Naive thymus-derived CD8-positive, alpha-beta T cell (primary cell): ENCODE data around the gene MS4A4E. TPM values are rescaled to one million over a fixed set of nuclear protein-coding genes. Genes with fewer than 3 reads are reported as not detected.
A peak's percentile ranks its signal among the peaks of the same experiment; 100 is the strongest.
"Not testable (repeated sequence)": the region's sequence is repeated elsewhere in the genome, so short reads cannot be mapped to it uniquely, and the experiment has no call there.

ENCODE experiments used
- ATAC-seq, 2 donors: fragments of 150-1000 bp; cut with Tn5 transposase in 1 of 2; sonication (Bioruptor Pico), chemical (Tn5 transposase) in 1 of 2; 1 replicate in 1 of 2; 2 replicates in 1 of 2; pipeline ENCODE4 v1.10.0; 2021; ENCODE audit warnings: mild to moderate bottlenecking in 2 of 2, moderate library complexity in 2 of 2
- POLR2A ChIA-PET: fragments of 350-600 bp; sonication (Branson Sonifier 250); formaldehyde crosslinking; loops from one replicate; lab custom pipeline; 2021; ENCODE audit warnings: antibody characterized with exemption; lab: Charles Lee
- DNase-seq, 10 donors: peaks; one replicate each; pipeline versions ENCODE4 v3.0.0 to v3.0.0-alpha.2; 2020 to 2022
- H3K27ac Mint-ChIP-seq, 10 donors: one replicate each; pipeline ENCODE4 v1.8.0; 2020 to 2022; ENCODE audit warnings: mild to moderate bottlenecking in 10 of 10, mixed read lengths in 10 of 10, moderate library complexity in 4 of 10, inconsistent platforms in 1 of 10
- H3K27me3 Mint-ChIP-seq, 5 donors: one replicate each; pipeline ENCODE4 v1.8.0; 2021 to 2022; ENCODE audit warnings: mixed read lengths in 5 of 5
- H3K36me3 Mint-ChIP-seq, 3 donors: one replicate each; pipeline ENCODE4 v1.8.0; 2020 to 2022; ENCODE audit warnings: mixed read lengths in 3 of 3, mild to moderate bottlenecking in 2 of 3, inconsistent platforms in 1 of 3
- H3K4me1 Mint-ChIP-seq, 4 donors: one replicate each; pipeline ENCODE4 v1.8.0; 2021 to 2022; ENCODE audit warnings: mixed read lengths in 4 of 4
- H3K4me3 Mint-ChIP-seq, 10 donors: one replicate each; pipeline ENCODE4 v1.8.0; 2020 to 2022; ENCODE audit warnings: mild to moderate bottlenecking in 10 of 10, mixed read lengths in 10 of 10, moderate library complexity in 6 of 10, inconsistent platforms in 1 of 10
- H3K9me3 Mint-ChIP-seq, 9 donors: one replicate each; pipeline ENCODE4 v1.8.0; 2020 to 2022; ENCODE audit warnings: mixed read lengths in 9 of 9, mild to moderate bottlenecking in 3 of 9, inconsistent platforms in 1 of 9, moderate library complexity in 1 of 9
- polyA plus RNA-seq, 3 donors: library from polyadenylated mRNA; unstranded; fragments of 300-500 nt; fragmentation: Illumina TruSeq; gene quantifications; one replicate each; pipeline ENCODE4 v1.2.3, GENCODE V29; 2021
- total RNA-seq, 8 experiments: library from RNA in 2 of 8; stranded (reverse) in 2 of 8; gene quantifications; one replicate each; pipeline ENCODE4 v1.2.3 and lab custom pipeline; 2021 to 2026

Gene MS4A4E
- total and polyA plus RNA-seq, 5 experiments from 2014 or later, result not detected

GRCh38 chr11:60209977-60210376 is 33.0 kb downstream of the MS4A4E start:
- no peaks in the 10 kb centered on the region for H3K4me1 Mint-ChIP-seq
- ATAC-seq (no peak), DNase-seq (no peak)
- no peaks in the 10 kb centered on the region for H3K9me3 Mint-ChIP-seq
- POLR2A ChIA-PET, result no interaction called here
- no peak overlapping the region for H3K4me3 Mint-ChIP-seq
- peaks cover 5 to 19% (median 13%) of the 10 kb centered on the region in 5 donors for H3K27me3 Mint-ChIP-seq
- H3K27ac Mint-ChIP-seq, result no peak overlapping the region
- H3K36me3 Mint-ChIP-seq, result no peaks in the 10 kb centered on the region

- H3K27ac Mint-ChIP-seq, result no peak overlapping the region
- ATAC-seq (no peak), DNase-seq (no peak)
- H3K36me3 Mint-ChIP-seq, result no peaks in the 10 kb centered on the region
- H3K4me3 Mint-ChIP-seq, result no peak overlapping the region
- POLR2A ChIA-PET, result no interaction called here
- no peaks in the 10 kb centered on the region for H3K4me1 Mint-ChIP-seq
- peaks cover 3 to 19% (median 12%) of the 10 kb centered on the region in 5 donors for H3K27me3 Mint-ChIP-seq
- no peaks in the 10 kb centered on the region for H3K9me3 Mint-ChIP-seq
Observed at GRCh38 chr11:60208951-60209350, 34.0 kb downstream of the MS4A4E start.

DNA sequence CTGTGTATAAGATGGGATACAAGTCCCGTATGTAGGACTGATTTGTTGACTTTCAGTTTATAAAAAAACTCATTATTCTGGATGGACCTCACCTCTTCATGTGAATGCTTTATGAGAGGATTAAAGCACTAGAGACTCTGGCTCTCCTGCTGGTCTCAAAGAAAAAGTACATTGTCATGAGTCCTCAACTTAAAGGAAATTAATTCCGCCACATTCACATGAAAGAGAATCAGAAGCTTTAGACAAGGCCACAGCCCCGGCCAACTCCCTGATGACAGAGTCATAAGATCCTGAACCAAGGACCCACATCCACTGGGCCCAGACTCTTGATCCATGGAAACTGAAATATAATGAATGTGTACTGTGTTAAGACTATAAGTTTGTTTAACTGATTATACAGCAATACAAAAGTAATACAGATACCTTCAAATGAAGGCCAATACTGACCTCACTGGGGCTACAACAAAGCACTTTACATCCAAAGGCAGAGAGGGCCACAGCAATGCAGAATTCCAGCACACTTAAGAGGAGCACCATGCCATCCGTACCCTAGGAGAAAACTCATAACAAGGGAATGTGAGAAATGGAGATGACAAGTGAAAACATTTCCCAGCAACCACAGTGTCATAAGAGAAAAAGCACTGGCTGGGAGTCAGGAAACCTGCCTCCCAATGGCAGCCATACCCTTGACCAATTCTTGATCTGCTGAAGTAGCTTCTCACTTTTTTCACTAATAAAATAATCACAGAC is 34.6 kb downstream of the MS4A4E start:
- H3K9me3 Mint-ChIP-seq, result no peaks in the 10 kb centered on the region
- DNase-seq, result no peak
- H3K4me1 Mint-ChIP-seq, result no peaks in the 10 kb centered on the region
- no peak for ATAC-seq
- no peak overlapping the region for H3K4me3 Mint-ChIP-seq
- no peaks in the 10 kb centered on the region for H3K36me3 Mint-ChIP-seq
- H3K27me3 Mint-ChIP-seq, result peaks cover 3 to 19% (median 9%) of the 10 kb centered on the region in 5 donors
- POLR2A ChIA-PET, result no interaction called here
- no peak overlapping the region for H3K27ac Mint-ChIP-seq

DNA sequence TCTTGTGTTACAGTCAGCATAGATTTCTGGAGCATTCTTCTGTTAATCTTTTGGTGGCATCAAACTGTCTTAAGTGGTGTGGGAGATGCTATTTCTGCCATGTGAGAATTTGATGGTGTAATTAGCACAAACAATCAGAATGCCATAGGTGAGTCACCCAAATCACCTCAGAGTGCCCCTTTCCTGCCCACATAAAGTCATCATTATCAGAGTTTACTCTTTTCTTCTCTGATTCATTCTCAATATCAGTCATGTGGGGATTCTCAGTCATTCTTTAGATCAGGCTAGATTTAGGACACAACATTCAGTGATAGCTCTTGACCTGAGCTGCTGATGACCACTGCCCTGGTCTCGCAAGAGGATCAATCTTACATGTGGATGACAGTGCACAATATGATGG is 36.3 kb downstream of the MS4A4E start:
- Mint-ChIP-seq H3K27ac (no peak overlapping the region), H3K4me1 (no peaks in the 10 kb centered on the region), H3K36me3 (no peaks in the 10 kb centered on the region), H3K27me3 (peaks cover 3 to 19% (median 8%) of the 10 kb centered on the region in 5 donors), H3K9me3 (peaks cover 0 to 7% (median 0%) of the 10 kb centered on the region in 9 donors), H3K4me3 (no peak overlapping the region)
- DNase-seq (no peak), ATAC-seq (no peak)
- POLR2A ChIA-PET, result no interaction called here

DNA sequence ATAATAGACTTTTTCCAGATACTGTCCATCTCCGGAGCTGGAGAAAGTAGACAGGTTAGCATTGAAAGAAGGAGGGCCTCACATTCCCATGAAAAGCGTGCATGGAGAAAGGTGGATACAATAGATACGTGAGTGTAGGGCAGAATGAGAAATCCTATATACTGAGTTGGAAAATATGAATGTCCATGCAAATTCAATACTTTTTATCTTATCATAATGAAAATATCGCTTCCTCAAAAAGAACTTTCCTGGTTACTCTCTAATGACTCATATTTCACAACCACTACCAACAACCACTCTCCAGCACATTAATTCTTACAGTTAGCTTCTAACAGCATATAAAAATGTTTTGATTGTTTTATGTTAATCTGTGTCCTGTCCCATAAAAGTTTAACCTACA is 38.0 kb downstream of the MS4A4E start:
- Mint-ChIP-seq H3K27ac (no peak overlapping the region), H3K27me3 (peaks cover 2 to 19% (median 8%) of the 10 kb centered on the region in 5 donors), H3K4me3 (no peak overlapping the region), H3K4me1 (no peaks in the 10 kb centered on the region), H3K9me3 (peaks cover 0 to 7% (median 0%) of the 10 kb centered on the region in 9 donors), H3K36me3 (no peaks in the 10 kb centered on the region)
- DNase-seq, result no peak
- ATAC-seq, result no peak
- POLR2A ChIA-PET, result no interaction called here

- H3K4me1 Mint-ChIP-seq, H3K27ac Mint-ChIP-seq, POLR2A ChIA-PET, H3K4me3 Mint-ChIP-seq, ATAC-seq, DNase-seq, H3K36me3 Mint-ChIP-seq, H3K9me3 Mint-ChIP-seq: not testable (repeated sequence)
- peaks cover 0 to 23% (median 4%) of the 10 kb centered on the region in 5 donors for H3K27me3 Mint-ChIP-seq
Observed at GRCh38 chr11:60201334-60201733, 41.6 kb downstream of the MS4A4E start.

DNA sequence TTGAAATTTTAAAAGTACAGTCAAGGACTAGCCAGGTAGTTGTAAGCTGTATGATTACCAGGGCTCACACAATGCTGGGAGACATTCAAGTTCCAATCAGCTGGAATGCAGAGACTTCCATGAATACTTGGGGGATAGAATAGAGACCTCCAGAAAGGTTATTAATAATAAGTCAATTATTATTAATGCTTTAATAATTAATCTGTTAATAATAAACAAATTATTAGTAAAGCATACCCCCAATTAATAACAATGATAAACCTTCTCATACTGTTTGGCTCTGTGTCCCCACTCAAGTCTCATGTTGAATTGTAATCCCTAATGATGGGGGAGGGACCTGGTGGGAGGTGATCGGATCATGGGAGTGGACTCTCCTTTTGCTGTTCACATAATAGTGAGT is 45.5 kb downstream of the MS4A4E start:
- no peak overlapping the region for H3K27ac Mint-ChIP-seq
- peaks cover 0 to 18% (median 0%) of the 10 kb centered on the region in 9 donors for H3K9me3 Mint-ChIP-seq
- ATAC-seq, result no peak
- POLR2A ChIA-PET, result no interaction called here
- peaks cover 0 to 16% (median 3%) of the 10 kb centered on the region in 4 donors for H3K4me1 Mint-ChIP-seq
- peaks cover 0 to 7% (median 0%) of the 10 kb centered on the region in 3 donors for H3K36me3 Mint-ChIP-seq
- no peak for DNase-seq
- H3K27me3 Mint-ChIP-seq, result peaks cover 2 to 34% (median 15%) of the 10 kb centered on the region in 5 donors
- no peak overlapping the region for H3K4me3 Mint-ChIP-seq

GRCh38 chr11:60195923-60196368 is 47.0 kb downstream of the MS4A4E start:
- H3K4me3 Mint-ChIP-seq, result no peak overlapping the region
- POLR2A ChIA-PET, result no interaction called here
- no peak for DNase-seq
- peaks cover 2 to 34% (median 15%) of the 10 kb centered on the region in 5 donors for H3K27me3 Mint-ChIP-seq
- H3K36me3 Mint-ChIP-seq, result peaks cover 0 to 7% (median 0%) of the 10 kb centered on the region in 3 donors
- no peak for ATAC-seq
- peaks cover 0 to 13% (median 0%) of the 10 kb centered on the region in 9 donors for H3K9me3 Mint-ChIP-seq
- H3K27ac Mint-ChIP-seq, result no peak overlapping the region
- H3K4me1 Mint-ChIP-seq, result peaks cover 0 to 16% (median 3%) of the 10 kb centered on the region in 4 donors

DNA sequence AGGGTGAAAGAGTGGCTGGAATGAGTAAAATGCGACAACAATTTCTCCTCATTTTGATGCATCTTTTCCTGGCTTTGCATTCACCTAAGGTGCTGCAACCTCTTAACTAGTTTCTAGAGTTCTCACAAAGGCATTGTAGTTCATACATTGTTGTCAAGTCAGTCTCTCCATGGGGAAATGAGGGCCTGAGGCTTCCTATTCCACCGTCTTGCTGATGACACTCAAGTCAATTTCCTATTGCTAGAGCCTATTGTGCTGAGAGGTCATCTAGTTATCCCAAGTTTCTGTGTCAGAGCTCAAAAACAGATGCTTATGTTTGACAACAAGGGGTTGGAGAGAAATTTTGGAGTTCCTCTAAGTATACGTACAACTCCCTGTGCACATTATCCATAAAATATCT is 48.4 kb downstream of the MS4A4E start:
- peaks cover 2 to 34% (median 15%) of the 10 kb centered on the region in 5 donors for H3K27me3 Mint-ChIP-seq
- POLR2A ChIA-PET, result no interaction called here
- ATAC-seq (no peak), DNase-seq (no peak)
- no peak overlapping the region for H3K4me3 Mint-ChIP-seq
- H3K36me3 Mint-ChIP-seq, result peaks cover 0 to 7% (median 0%) of the 10 kb centered on the region in 3 donors
- no peak overlapping the region for H3K27ac Mint-ChIP-seq
- H3K4me1 Mint-ChIP-seq, result peaks cover 0 to 16% (median 3%) of the 10 kb centered on the region in 4 donors
- peaks cover 0 to 13% (median 0%) of the 10 kb centered on the region in 9 donors for H3K9me3 Mint-ChIP-seq

DNA sequence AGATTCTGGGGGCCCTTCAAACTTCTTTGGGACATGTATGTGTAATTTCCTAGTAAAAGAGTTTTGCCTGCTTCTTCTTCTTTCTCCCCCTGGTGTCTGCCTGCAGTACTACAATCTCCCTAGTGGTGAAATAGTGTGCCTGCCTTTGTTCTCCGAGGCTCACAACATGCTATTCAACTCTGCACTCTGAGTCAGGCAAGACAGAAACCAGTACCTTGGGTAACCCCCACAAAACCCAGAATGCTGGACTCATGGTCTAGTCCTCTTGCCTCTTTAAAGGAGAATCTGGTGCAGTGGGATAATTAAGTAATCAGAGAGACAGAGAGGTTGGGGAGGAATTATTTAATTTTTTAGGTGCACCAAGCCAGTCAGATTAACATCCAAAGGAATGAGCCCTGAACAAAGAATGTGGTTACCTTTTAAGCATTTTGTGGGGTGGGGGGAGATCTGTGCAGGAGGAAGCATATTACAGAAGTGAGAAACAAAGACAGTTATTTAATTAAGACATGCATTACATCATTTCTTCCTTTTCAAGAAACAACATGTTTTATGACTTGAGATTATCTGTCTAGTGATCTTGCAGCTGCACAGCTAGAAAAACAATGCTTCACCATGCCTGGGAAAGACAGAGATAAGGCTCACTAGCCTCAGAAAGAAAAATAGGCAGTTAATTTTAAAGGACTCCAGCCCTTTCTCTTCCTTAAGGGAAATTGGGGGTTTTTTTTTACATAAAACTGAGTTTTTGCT is 49.1 kb downstream of the MS4A4E start:
- H3K4me1 Mint-ChIP-seq, result peaks cover 0 to 19% (median 3%) of the 10 kb centered on the region in 4 donors
- peak; percentile 49 to 68 for ATAC-seq
- H3K27ac Mint-ChIP-seq, result peak overlapping the region in 1 of 10 donors; percentile 51
- H3K27me3 Mint-ChIP-seq, result peaks cover 2 to 34% (median 15%) of the 10 kb centered on the region in 5 donors
- POLR2A ChIA-PET, result no interaction called here
- peak; percentile 5 to 67 (median 38) for DNase-seq
- peaks cover 0 to 7% (median 0%) of the 10 kb centered on the region in 3 donors for H3K36me3 Mint-ChIP-seq
- H3K9me3 Mint-ChIP-seq, result peaks cover 0 to 13% (median 0%) of the 10 kb centered on the region in 9 donors
- H3K4me3 Mint-ChIP-seq, result peak overlapping the region in 1 of 10 donors; percentile 5

DNA sequence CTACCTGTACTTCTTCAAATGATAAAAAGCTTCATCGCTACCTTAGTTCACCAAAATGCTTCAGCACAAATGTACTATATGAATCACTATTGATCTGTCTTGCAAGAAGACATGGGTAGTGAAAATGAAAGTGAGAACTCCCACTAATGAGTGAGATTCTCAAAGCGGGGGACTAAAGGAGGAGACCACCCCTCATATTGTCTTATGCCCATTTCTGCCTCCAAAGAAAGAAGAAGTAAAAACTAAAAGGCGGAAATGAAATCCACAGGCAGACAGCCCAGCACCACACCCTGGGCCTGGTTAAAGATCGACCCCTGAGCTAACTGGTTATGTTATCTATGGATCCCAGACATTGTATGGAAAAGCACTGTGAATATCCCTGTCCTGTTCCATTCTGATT is 50.4 kb downstream of the MS4A4E start:
- ATAC-seq, POLR2A ChIA-PET, DNase-seq, H3K27ac Mint-ChIP-seq, H3K4me3 Mint-ChIP-seq, H3K36me3 Mint-ChIP-seq: not testable (repeated sequence)
- Mint-ChIP-seq H3K27me3 (peaks cover 2 to 26% (median 12%) of the 10 kb centered on the region in 5 donors), H3K4me1 (peaks cover 0 to 24% (median 3%) of the 10 kb centered on the region in 4 donors), H3K9me3 (peaks cover 0 to 13% (median 2%) of the 10 kb centered on the region in 9 donors)

GRCh38 chr11:60188481-60188880 is 54.5 kb downstream of the MS4A4E start:
- peaks cover 0 to 25% (median 9%) of the 10 kb centered on the region in 9 donors for H3K9me3 Mint-ChIP-seq
- POLR2A ChIA-PET, H3K4me3 Mint-ChIP-seq, H3K27ac Mint-ChIP-seq, DNase-seq, ATAC-seq: not testable (repeated sequence)
- H3K27me3 Mint-ChIP-seq, result peaks cover 0 to 15% (median 7%) of the 10 kb centered on the region in 5 donors
- peaks cover 0 to 43% (median under 1%) of the 10 kb centered on the region in 4 donors for H3K4me1 Mint-ChIP-seq
- peaks cover 3 to 12% (median 4%) of the 10 kb centered on the region in 3 donors for H3K36me3 Mint-ChIP-seq
